Ovary (tissue), 3 donors: Measurements from ENCODE around the gene CDC25B.

Experiments used
- CTCF ChIP-seq, 3 donors: fragments of 450-650 bp in 2 of 3; fragments of 200-600 bp in 1 of 3; IDR thresholded peaks; one replicate each; pipeline versions ENCODE4 v1.5.1 to v1.8.0; 2016 to 2022; ENCODE audit warnings: antibody characterized with exemption in 3 of 3, mild to moderate bottlenecking in 1 of 3
- EP300 ChIP-seq: sonication (generic); formaldehyde crosslinking; IDR thresholded peaks from one replicate; pipeline ENCODE4 v1.6.1; 2017; ENCODE audit warnings: antibody characterized with exemption
- POLR2A ChIP-seq: fragments of 450-650 bp; IDR thresholded peaks from one replicate; pipeline ENCODE4 v1.6.1; 2017; ENCODE audit warnings: antibody characterized with exemption, mild to moderate bottlenecking, moderate library complexity
- donor health status: DM: no; HTN: no; CAD: no.

GRCh38 chr20:3748073-3748472, 48.0 kb upstream of the CDC25B start:
- TF ChIP-seq CTCF (IDR thresholded peaks at IDR 0.05): no peak
- TF ChIP-seq POLR2A: no peak
- TF ChIP-seq EP300: no peak
